H9 (cell line): ENCODE measurements around the gene TENM4. TPM values are rescaled to one million over a fixed set of nuclear protein-coding genes. Genes with fewer than 3 reads are reported as not detected.

Source experiments
- DNase-seq: peaks from one replicate; pipeline ENCODE4 v3.0.0-alpha.2; 2017
- H2AFZ ChIP-seq: one replicate; pipeline ENCODE4 v1.6.1; 2013; ENCODE audit warnings: mild to moderate bottlenecking, low read length, control low read depth, moderate library complexity
- H2AK5ac ChIP-seq: 2 replicates; pipeline ENCODE4 v1.6.1; 2013; ENCODE audit warnings: low read length, control low read depth, mixed read lengths; ENCODE audit not compliant: insufficient read length
- H2BK120ac ChIP-seq: one replicate; pipeline ENCODE4 v1.6.1; 2013; ENCODE audit warnings: low read depth, mild to moderate bottlenecking, low read length, control low read depth, inconsistent platforms; ENCODE audit not compliant: poor library complexity, severe bottlenecking
- H2BK12ac ChIP-seq: 2 replicates; pipeline ENCODE4 v1.6.1; 2013; ENCODE audit warnings: low read length, control low read depth, mixed read lengths, low read depth; ENCODE audit not compliant: insufficient read length
- H2BK15ac ChIP-seq: 2 replicates; pipeline ENCODE4 v1.6.1; 2013; ENCODE audit warnings: low read depth, low read length, control low read depth
- H2BK20ac ChIP-seq: one replicate; pipeline ENCODE4 v1.6.1; 2013; ENCODE audit warnings: low read depth, mild to moderate bottlenecking, low read length, control low read depth, inconsistent platforms; ENCODE audit not compliant: poor library complexity, severe bottlenecking
- H2BK5ac ChIP-seq: 2 replicates; pipeline ENCODE4 v1.6.1; 2013; ENCODE audit warnings: low read length, control low read depth, mixed read lengths; ENCODE audit not compliant: insufficient read length
- H3K14ac ChIP-seq: 2 replicates; pipeline ENCODE4 v1.6.1; 2013; ENCODE audit warnings: low read length, control low read depth; ENCODE audit not compliant: insufficient read depth
- H3K18ac ChIP-seq: 2 replicates; pipeline ENCODE4 v1.6.1; 2013; ENCODE audit warnings: low read depth, mild to moderate bottlenecking, mixed read lengths, low read length, control low read depth; ENCODE audit not compliant: insufficient read length
- H3K23ac ChIP-seq: 2 replicates; pipeline ENCODE4 v1.6.1; 2013; ENCODE audit warnings: low read length, control low read depth, mixed read lengths, low read depth; ENCODE audit not compliant: insufficient read length
- H3K23me2 ChIP-seq: 2 replicates; pipeline ENCODE4 v1.6.1; 2013; ENCODE audit warnings: low read depth, mild to moderate bottlenecking, mixed read lengths, low read length, control low read depth; ENCODE audit not compliant: insufficient read length, poor library complexity, severe bottlenecking
- H3K27ac ChIP-seq: 2 replicates; pipeline ENCODE4 v1.5.1; 2013; ENCODE audit warnings: low read length, control low read depth, mixed read lengths, low read depth; ENCODE audit not compliant: insufficient read length
- H3K27me3 ChIP-seq: 2 replicates; pipeline ENCODE4 v1.6.1; 2013; ENCODE audit warnings: low read length, control low read depth, inconsistent platforms; ENCODE audit not compliant: insufficient read depth
- H3K4ac ChIP-seq: 2 replicates; pipeline ENCODE4 v1.6.1; 2013; ENCODE audit warnings: low read depth, mild to moderate bottlenecking, control low read depth, inconsistent platforms, low read length, moderate library complexity
- H3K4me1 ChIP-seq: 2 replicates; pipeline ENCODE4 v1.6.1; 2013; ENCODE audit warnings: low read length, control low read depth, inconsistent platforms; ENCODE audit not compliant: insufficient read depth
- H3K4me2 ChIP-seq: 2 replicates; pipeline ENCODE4 v1.6.1; 2013; ENCODE audit warnings: low read length, control low read depth, mixed read lengths; ENCODE audit not compliant: insufficient read length, insufficient read depth
- H3K56ac ChIP-seq: 2 replicates; pipeline ENCODE4 v1.6.1; 2013; ENCODE audit warnings: low read depth, mild to moderate bottlenecking, mixed read lengths, low read length, control low read depth; ENCODE audit not compliant: insufficient read length
- H3K79me1 ChIP-seq: 2 replicates; pipeline ENCODE4 v1.6.1; 2013; ENCODE audit warnings: low read depth, mild to moderate bottlenecking, moderate library complexity, low read length, control low read depth, inconsistent platforms; ENCODE audit not compliant: insufficient read depth, poor library complexity, severe bottlenecking
- H3K79me2 ChIP-seq: 2 replicates; pipeline ENCODE4 v1.6.1; 2013; ENCODE audit warnings: low read length, control low read depth, inconsistent platforms; ENCODE audit not compliant: insufficient read depth
- H3K9ac ChIP-seq: 2 replicates; pipeline ENCODE4 v1.6.1; 2013; ENCODE audit warnings: low read length, control low read depth, mixed read lengths; ENCODE audit not compliant: insufficient read length; ENCODE audit errors: extremely low read depth
- H3K9me3 ChIP-seq: one replicate; pipeline ENCODE4 v1.6.1; 2013; ENCODE audit warnings: low read depth, low read length, inconsistent platforms; ENCODE audit not compliant: control insufficient read depth
- H3T11ph ChIP-seq: one replicate; pipeline ENCODE4 v1.6.1; 2013; ENCODE audit warnings: mild to moderate bottlenecking, low read length, control low read depth, inconsistent platforms
- H4K20me1 ChIP-seq: one replicate; pipeline ENCODE4 v1.6.1; 2013; ENCODE audit not compliant: control insufficient read depth, insufficient read length, insufficient read depth
- H4K5ac ChIP-seq: 2 replicates; pipeline ENCODE4 v1.6.1; 2013; ENCODE audit warnings: low read depth, mild to moderate bottlenecking, mixed read lengths, low read length, control low read depth; ENCODE audit not compliant: insufficient read length
- H4K8ac ChIP-seq: replicated peaks from 2 replicates; pipeline ENCODE4 v1.6.1; 2013; ENCODE audit warnings: low read length, control low read depth, mixed read lengths, low read depth; ENCODE audit not compliant: insufficient read length
- H4K91ac ChIP-seq: 2 replicates; pipeline ENCODE4 v1.6.1; 2013; ENCODE audit warnings: low read depth, mild to moderate bottlenecking, moderate library complexity, mixed read lengths, low read length, control low read depth; ENCODE audit not compliant: insufficient read length
- H3K27ac Mint-ChIP-seq, 3 experiments: 2 replicates in 2 of 3; 3 replicates in 1 of 3; pipeline ENCODE4 v1.8.0; 2020 to 2021; ENCODE audit warnings: mixed read lengths in 3 of 3, mild to moderate bottlenecking in 1 of 3, moderate library complexity in 1 of 3
- H3K27me3 Mint-ChIP-seq: 2 replicates; pipeline ENCODE4 v1.8.0; 2021; ENCODE audit warnings: low read depth, mild to moderate bottlenecking, moderate library complexity, mixed read lengths
- H3K36me3 Mint-ChIP-seq, 3 experiments: 2 replicates in 2 of 3; 3 replicates in 1 of 3; pipeline ENCODE4 v1.8.0; 2020 to 2021; ENCODE audit warnings: low read depth in 3 of 3, mixed read lengths in 3 of 3; ENCODE audit not compliant: insufficient read depth in 1 of 3
- H3K4me1 Mint-ChIP-seq, 2 experiments: 2 replicates each; pipeline ENCODE4 v1.8.0; 2020; ENCODE audit warnings: mixed read lengths in 2 of 2
- H3K4me3 Mint-ChIP-seq, 2 experiments: 2 replicates in 1 of 2; 3 replicates in 1 of 2; pipeline ENCODE4 v1.8.0; 2020 to 2021; ENCODE audit warnings: mild to moderate bottlenecking in 2 of 2, mixed read lengths in 2 of 2, moderate library complexity in 1 of 2
- H3K9me3 Mint-ChIP-seq, 2 experiments: 2 replicates in 1 of 2; 3 replicates in 1 of 2; pipeline ENCODE4 v1.8.0; 2020; ENCODE audit warnings: mild to moderate bottlenecking in 2 of 2, mixed read lengths in 2 of 2, moderate library complexity in 1 of 2
- CTCF ChIP-seq: fragments of 200-600 bp; sonication (generic); conservative IDR thresholded peaks from 3 replicates; pipeline ENCODE4 v1.8.0; 2021; ENCODE audit warnings: antibody characterized with exemption, mild to moderate bottlenecking
- WGBS: extraction: QIAGEN DNeasy Blood & Tissue Kit; methylation state at CpG from one replicate; pipeline ENCODE4 v1.1.7; 2013; ENCODE audit warnings: missing lambda C conversion rate, low lambda C conversion rate, mixed read lengths; ENCODE audit not compliant: insufficient read length; ENCODE audit errors: extremely low coverage; 5-methylcytosine and 5-hydroxymethylcytosine counted together
- total RNA-seq: library from RNA; stranded (reverse); gene quantifications from 2 replicates; pipeline ENCODE4 v1.2.1, GENCODE V29; 2021

Gene TENM4
- total RNA-seq, 1 experiment from 2014 or later = 4.6 TPM

- WGBS = no CpG with 5 or more reads among the region's 6 CpGs
- no peak overlapping the region for H3K9ac ChIP-seq
Observed at GRCh38 chr11:79235696-79236095, 205.1 kb downstream of the TENM4 start.

More at GRCh38 chr11:79235696-79236095, 205.1 kb downstream of the TENM4 start:
- Histone ChIP-seq H3K14ac (no peak overlapping the region), H2BK5ac (no peak overlapping the region), H3K27ac (no peak overlapping the region), H4K8ac (no peak overlapping the region), H3K56ac (no peak overlapping the region), H2BK12ac (no peak overlapping the region), H4K20me1 (no peaks in the 10 kb centered on the region), H3K23ac (no peak overlapping the region), H2AFZ (no peak overlapping the region), H3K9me3 (no peaks in the 10 kb centered on the region), H2AK5ac (no peak overlapping the region), H4K5ac (no peak overlapping the region), H2BK20ac (no peak overlapping the region), H3K4me1 (no peaks in the 10 kb centered on the region), H3K4ac (no peak overlapping the region), H3K79me2 (no peaks in the 10 kb centered on the region), H3K23me2 (no peaks in the 10 kb centered on the region), H2BK15ac (no peak overlapping the region), H3T11ph (no peak overlapping the region), H3K79me1 (no peaks in the 10 kb centered on the region), H3K4me2 (no peak overlapping the region), H3K18ac (no peak overlapping the region), H3K27me3 (no peaks in the 10 kb centered on the region), H4K91ac (no peak overlapping the region), H2BK120ac (no peak overlapping the region)
- H3K4me1 Mint-ChIP-seq = 0 out of 4 replicates have a peak, but pooled peaks cover 2 to 6% of the 10 kb centered on the region in 2 experiments
- H3K9me3 Mint-ChIP-seq = no peaks in the 10 kb centered on the region
- no peak overlapping the region for H3K4me3 Mint-ChIP-seq
- H3K27ac Mint-ChIP-seq = no peak overlapping the region; a peak in 1 of 7 replicates
- H3K27me3 Mint-ChIP-seq = no peaks in the 10 kb centered on the region
- DNase-seq = no peak
- no peaks in the 10 kb centered on the region for H3K36me3 Mint-ChIP-seq
- TF ChIP-seq CTCF = no peak
